Right lobe of liver (tissue), 6 donors: ENCODE measurements around the gene SP140. TPM values are rescaled to one million over a fixed set of nuclear protein-coding genes. Genes with fewer than 3 reads are reported as not detected.
"Not testable (repeated sequence)": the region's sequence is repeated elsewhere in the genome, so short reads cannot be mapped to it uniquely, and the experiment has no call there.

Experiments used
- ATAC-seq, 4 donors: fragments of 200-7000 bp; cut with Tn5 transposase; one replicate each; pipeline ENCODE4 v1.9.1; 2020; ENCODE audit warnings: mild to moderate bottlenecking in 4 of 4, moderate library complexity in 4 of 4
- DNase-seq, 3 donors: peaks; one replicate each; pipeline ENCODE4 v3.0.0-alpha.2; 2020
- H3K27ac ChIP-seq, 3 donors: fragments of 200-600 bp; one replicate each; pipeline ENCODE4 v1.8.0; 2022
- H3K27me3 ChIP-seq, 2 donors: fragments of 200-600 bp; one replicate each; pipeline ENCODE4 v1.8.0; 2022
- H3K36me3 ChIP-seq, 4 donors: fragments of 200-600 bp; sonication (generic) in 1 of 4; one replicate each; pipeline versions ENCODE4 v1.5.1 to v1.8.0; 2017 to 2022; ENCODE audit warnings: control low read depth in 1 of 4
- H3K4me1 ChIP-seq, 4 donors: fragments of 200-600 bp; sonication (generic) in 1 of 4; one replicate each; pipeline versions ENCODE4 v1.5.1 to v1.8.0; 2017 to 2022; ENCODE audit warnings: control low read depth in 1 of 4
- H3K4me3 ChIP-seq, 3 donors: fragments of 200-600 bp; one replicate each; pipeline ENCODE4 v1.8.0; 2022
- H3K9me3 ChIP-seq, 4 donors: fragments of 200-600 bp; sonication (generic) in 1 of 4; one replicate each; pipeline versions ENCODE4 v1.5.1 to v1.8.0; 2017 to 2022; ENCODE audit warnings: control low read depth in 1 of 4
- CTCF ChIP-seq, 4 donors: fragments of 200-600 bp in 3 of 4; fragments of 450-650 bp in 1 of 4; IDR thresholded peaks; one replicate each; pipeline versions ENCODE4 v1.5.1 to v1.8.0; 2016 to 2022; ENCODE audit warnings: antibody characterized with exemption in 4 of 4, mild to moderate bottlenecking in 2 of 4
- POLR2A ChIP-seq: fragments of 450-650 bp; IDR thresholded peaks from one replicate; pipeline ENCODE4 v1.6.1; 2017; ENCODE audit warnings: antibody characterized with exemption, mild to moderate bottlenecking
- WGBS: methylation state at CpG from one replicate; pipeline ENCODE4 v1.1.6; 2018; ENCODE audit warnings: low coverage, low lambda C conversion rate; ENCODE audit not compliant: insufficient coverage; ENCODE audit errors: missing lambda C conversion rate; 5-methylcytosine and 5-hydroxymethylcytosine counted together
- intact Hi-C, 2 donors: fragments of 100-400 bp; cut with DNase I; formaldehyde crosslinking; loops; one replicate each; pipeline versions ENCODE4 v1.11.2 to v1.14.1; 2022
- total RNA-seq, 6 experiments: library from RNA; depleted of rRNA in 2 of 6; stranded (reverse); fragments of >200 nt in 2 of 6; fragmentation: NEBNext Ultra II Directional in 3 of 6; extraction: Animal tissue kit (Norgen Biotek cat#: 25700) in 3 of 6; gene quantifications; one replicate each; pipeline versions ENCODE4 v1.1.0 to v1.2.4, GENCODE V29; 2016 to 2023
- donor health status: DM: no; HTN: yes; CAD: no.
- donor health status: DM: no; HTN: no; CAD: no.
- donor health status: DM: no; HTN: no; CAD: no.
- donor health status: DM: no; HTN: yes; CAD: no.
- donor health status: DM: no; HTN: yes; CAD: no.

SP140 gene
- total RNA-seq, 6 experiments from 2014 or later, result 0.43 to 1.2 (median 0.82) TPM; not detected in 1

- Histone ChIP-seq H3K4me1 (no peaks in the 10 kb centered on the region), H3K9me3 (no peaks in the 10 kb centered on the region), H3K27me3 (no peaks in the 10 kb centered on the region), H3K4me3 (no peak overlapping the region), H3K36me3 (no peaks in the 10 kb centered on the region), H3K27ac (no peak overlapping the region)
- TF ChIP-seq CTCF (IDR thresholded peaks at IDR 0.05), result no peak
- TF ChIP-seq POLR2A, result no peak
- DNase-seq (no peak), ATAC-seq (no peak)
- WGBS, result 44% methylated on average over 3 of the region's 3 CpGs
- intact Hi-C loops, result no loop called here
These were observed 109.9 kb downstream of the SP140 start for GRCh38 chr2:230335461-230335863.

GRCh38 chr2:230335864-230336506, 110.4 kb downstream of the SP140 start:
- Histone ChIP-seq H3K36me3 (no peaks in the 10 kb centered on the region), H3K27me3 (no peaks in the 10 kb centered on the region), H3K9me3 (no peaks in the 10 kb centered on the region), H3K4me1 (no peaks in the 10 kb centered on the region), H3K27ac (no peak overlapping the region), H3K4me3 (no peak overlapping the region)
- intact Hi-C loops, result no loop called here
- WGBS, result 68% methylated on average over 2 of the region's 3 CpGs
- TF ChIP-seq CTCF (IDR thresholded peaks at IDR 0.05) (no peak), POLR2A (no peak)
- DNase-seq (no peak), ATAC-seq (no peak)

GRCh38 chr2:230341936-230342528, 116.5 kb downstream of the SP140 start:
- H3K27me3 ChIP-seq, H3K36me3 ChIP-seq, ATAC-seq, H3K4me3 ChIP-seq, H3K9me3 ChIP-seq, H3K27ac ChIP-seq, H3K4me1 ChIP-seq, DNase-seq, intact Hi-C loops: not testable (repeated sequence)
- WGBS, result no CpG with 5 or more reads among the region's 33 CpGs

GRCh38 chr2:230343041-230343624, 117.6 kb downstream of the SP140 start:
- H3K4me3 ChIP-seq, intact Hi-C loops, H3K9me3 ChIP-seq, DNase-seq, H3K27ac ChIP-seq, ATAC-seq, H3K27me3 ChIP-seq, H3K36me3 ChIP-seq: not testable (repeated sequence)
- H3K4me1 ChIP-seq, result peaks cover 0 to 12% (median 0%) of the 10 kb centered on the region in 4 donors
- WGBS, result no CpG with 5 or more reads among the region's 2 CpGs

- no peak for ATAC-seq
- TF ChIP-seq CTCF (IDR thresholded peaks at IDR 0.05) (no peak), POLR2A (no peak)
- H3K4me1 ChIP-seq, result peaks cover 0 to 12% (median 0%) of the 10 kb centered on the region in 4 donors
- H3K27ac ChIP-seq, result no peak overlapping the region
- 100% methylated on average over 1 of the region's 1 CpG for WGBS
- H3K9me3 ChIP-seq, result no peaks in the 10 kb centered on the region
- no peaks in the 10 kb centered on the region for H3K36me3 ChIP-seq
- no peaks in the 10 kb centered on the region for H3K27me3 ChIP-seq
- no peak for DNase-seq
- no peak overlapping the region for H3K4me3 ChIP-seq
- intact Hi-C loops, result no loop called here
These were observed 118.2 kb downstream of the SP140 start for GRCh38 chr2:230343747-230344146.
